Mammary microvascular endothelial cell (primary cell): ENCODE measurements around the gene VPS39. TPM values are rescaled to one million over a fixed set of nuclear protein-coding genes. Genes with fewer than 3 reads are reported as not detected.

ENCODE experiments used
- total RNA-seq: library from RNA; depleted of rRNA; stranded (reverse); fragments of >200 nt; gene quantifications from 2 replicates; pipeline ENCODE4 v1.2.3, GENCODE V29; 2015

The VPS39 gene, protein sequence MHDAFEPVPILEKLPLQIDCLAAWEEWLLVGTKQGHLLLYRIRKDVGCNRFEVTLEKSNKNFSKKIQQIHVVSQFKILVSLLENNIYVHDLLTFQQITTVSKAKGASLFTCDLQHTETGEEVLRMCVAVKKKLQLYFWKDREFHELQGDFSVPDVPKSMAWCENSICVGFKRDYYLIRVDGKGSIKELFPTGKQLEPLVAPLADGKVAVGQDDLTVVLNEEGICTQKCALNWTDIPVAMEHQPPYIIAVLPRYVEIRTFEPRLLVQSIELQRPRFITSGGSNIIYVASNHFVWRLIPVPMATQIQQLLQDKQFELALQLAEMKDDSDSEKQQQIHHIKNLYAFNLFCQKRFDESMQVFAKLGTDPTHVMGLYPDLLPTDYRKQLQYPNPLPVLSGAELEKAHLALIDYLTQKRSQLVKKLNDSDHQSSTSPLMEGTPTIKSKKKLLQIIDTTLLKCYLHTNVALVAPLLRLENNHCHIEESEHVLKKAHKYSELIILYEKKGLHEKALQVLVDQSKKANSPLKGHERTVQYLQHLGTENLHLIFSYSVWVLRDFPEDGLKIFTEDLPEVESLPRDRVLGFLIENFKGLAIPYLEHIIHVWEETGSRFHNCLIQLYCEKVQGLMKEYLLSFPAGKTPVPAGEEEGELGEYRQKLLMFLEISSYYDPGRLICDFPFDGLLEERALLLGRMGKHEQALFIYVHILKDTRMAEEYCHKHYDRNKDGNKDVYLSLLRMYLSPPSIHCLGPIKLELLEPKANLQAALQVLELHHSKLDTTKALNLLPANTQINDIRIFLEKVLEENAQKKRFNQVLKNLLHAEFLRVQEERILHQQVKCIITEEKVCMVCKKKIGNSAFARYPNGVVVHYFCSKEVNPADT
- total RNA-seq, result 30.4 and 37.0 TPM in 2 replicates

DNA sequence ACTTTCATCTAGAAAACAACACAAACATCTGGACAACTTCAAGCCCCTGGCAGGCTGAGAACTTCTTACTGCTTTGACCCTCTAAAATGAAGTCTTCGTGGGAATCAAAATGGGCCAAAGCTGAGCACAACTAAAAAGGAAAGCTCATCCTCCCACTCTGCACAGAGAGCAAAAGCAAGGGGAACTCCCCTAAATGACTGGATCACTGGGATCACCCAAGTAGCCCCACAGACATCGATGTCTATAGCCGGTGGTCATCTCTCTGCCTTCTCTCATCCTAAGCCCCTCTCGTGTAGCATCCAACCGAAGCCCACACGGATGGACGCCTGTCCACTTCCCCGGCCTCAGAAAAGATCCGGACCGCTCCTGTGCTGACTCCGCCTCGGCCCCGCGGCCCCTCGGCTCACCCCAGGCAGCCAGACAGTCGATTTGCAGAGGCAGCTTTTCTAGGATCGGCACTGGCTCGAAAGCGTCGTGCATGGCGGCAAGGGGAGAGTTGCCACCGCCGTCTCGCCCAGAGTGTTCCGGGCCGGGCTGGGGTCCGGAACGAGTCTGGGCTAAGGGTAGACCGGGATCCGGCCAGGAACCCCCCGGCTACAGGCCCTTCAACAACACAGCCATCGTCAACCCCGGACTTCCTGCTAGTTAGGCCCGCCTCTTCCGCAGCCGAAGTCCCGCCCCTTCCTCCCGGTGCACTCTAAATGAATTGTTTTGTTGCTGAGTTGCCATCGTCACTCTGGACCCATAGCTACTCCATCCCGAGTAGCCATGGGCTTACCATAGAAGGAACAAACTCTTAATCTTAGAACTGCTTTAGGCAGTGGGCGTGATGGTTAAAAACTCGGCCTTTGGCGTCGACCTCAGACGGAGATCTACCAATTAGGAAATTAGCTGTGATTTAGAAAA is at the start of gene VPS39:
Gene VPS39, minus strand, starts transcription at position 631 of the 906 bp plus-strand sequence. Its CDS starts 151 bp downstream, at position 480.

DNA sequence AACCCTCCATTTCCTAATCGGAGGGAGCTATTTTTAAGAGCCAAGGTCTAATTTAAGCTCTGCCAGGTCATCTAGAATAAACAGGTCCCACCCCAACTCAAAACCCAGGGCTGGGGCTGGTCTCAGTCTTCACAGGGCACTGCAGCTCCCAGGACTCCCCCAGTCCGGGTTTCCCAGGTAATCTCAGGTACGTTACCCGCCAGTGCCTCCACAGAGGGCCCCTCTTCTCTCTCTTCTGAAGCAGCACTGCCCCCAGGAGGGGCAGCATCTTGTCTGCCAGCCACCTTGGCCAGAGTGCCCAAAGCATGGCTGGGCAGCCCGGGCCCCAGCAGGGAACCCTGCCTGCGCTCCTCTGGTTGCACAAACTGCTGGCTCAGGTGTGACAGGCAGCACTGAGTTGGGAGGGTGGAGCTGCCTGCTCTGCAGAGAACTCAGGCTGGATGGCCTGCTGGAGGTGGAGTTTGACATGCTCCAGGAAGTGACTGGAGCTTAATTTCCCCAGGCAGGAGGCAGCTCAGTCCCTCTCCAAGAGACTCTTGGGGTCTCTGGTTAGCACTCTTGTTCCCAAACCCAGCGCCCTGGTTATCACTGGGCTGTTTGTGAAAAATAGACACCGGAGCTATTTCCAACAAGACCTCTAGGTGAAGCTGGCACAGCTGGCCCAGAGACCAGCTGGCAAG is 51.7 kb downstream of the VPS39 start, which contains the start of gene PLA2G4F:
Gene PLA2G4F, minus strand, starts transcription at position 394 of the 680 bp plus-strand sequence. Its CDS starts 87 bp downstream, at position 307.

Other genes with a start within 250 kb of the VPS39 start
- 132 and 144 TPM in 2 replicates for gene EHD4, start 235.7 kb downstream of the VPS39 start, total RNA-seq
- not detected in 2 replicates for gene PLA2G4E, start 187.3 kb downstream of the VPS39 start, total RNA-seq
- not detected in 2 replicates for gene PLA2G4D, start 113.7 kb downstream of the VPS39 start, total RNA-seq
- not detected in 2 replicates for gene PLA2G4F, start 51.7 kb downstream of the VPS39 start, total RNA-seq
- gene GANC, start 64.9 kb upstream of the VPS39 start, total RNA-seq, result 14.7 and 20.2 TPM in 2 replicates
- 30.5 and 35.0 TPM in 2 replicates for gene TMEM87A, start 65.1 kb upstream of the VPS39 start, total RNA-seq
- 0.54 and 0.67 TPM in 2 replicates for gene CAPN3, start 151.2 kb upstream of the VPS39 start, total RNA-seq